Astrocyte of the cerebellum (primary cell): Measurements from ENCODE around the gene NFE2.
A peak's percentile ranks its signal among the peaks of the same experiment; 100 is the strongest.
"Not testable (repeated sequence)": the region's sequence is repeated elsewhere in the genome, so short reads cannot be mapped to it uniquely, and the experiment has no call there.

Source experiments
- DNase-seq: peaks from one replicate; pipeline ENCODE4 v3.0.0-alpha.2; 2011; ENCODE audit warnings: low read depth
- H3K4me3 ChIP-seq: 2 replicates; pipeline ENCODE4 v1.5.1; 2011; ENCODE audit warnings: mild to moderate bottlenecking, low read depth, low read length, moderate library complexity
- in situ Hi-C: cut with HindIII; loops from 2 replicates; pipeline ENCODE4 v1.10.0; 2017; ENCODE audit warnings: low sequenced_read_pairs
- TF ChIP-seq, protein P1 (sequence below): IDR thresholded peaks from 2 replicates; pipeline ENCODE4 v1.5.1; 2012; ENCODE audit warnings: low read length, low read depth, moderate library complexity, mild to moderate bottlenecking; ENCODE audit errors: missing control alignments

The NFE2 gene

GRCh38 chr12:54287261-54288157 is 13.3 kb downstream of the NFE2 start:
- no peak overlapping the region for H3K4me3 ChIP-seq
- in situ Hi-C loops = no loop called here
- DNase-seq = no peak
- TF ChIP-seq, protein P1, sequence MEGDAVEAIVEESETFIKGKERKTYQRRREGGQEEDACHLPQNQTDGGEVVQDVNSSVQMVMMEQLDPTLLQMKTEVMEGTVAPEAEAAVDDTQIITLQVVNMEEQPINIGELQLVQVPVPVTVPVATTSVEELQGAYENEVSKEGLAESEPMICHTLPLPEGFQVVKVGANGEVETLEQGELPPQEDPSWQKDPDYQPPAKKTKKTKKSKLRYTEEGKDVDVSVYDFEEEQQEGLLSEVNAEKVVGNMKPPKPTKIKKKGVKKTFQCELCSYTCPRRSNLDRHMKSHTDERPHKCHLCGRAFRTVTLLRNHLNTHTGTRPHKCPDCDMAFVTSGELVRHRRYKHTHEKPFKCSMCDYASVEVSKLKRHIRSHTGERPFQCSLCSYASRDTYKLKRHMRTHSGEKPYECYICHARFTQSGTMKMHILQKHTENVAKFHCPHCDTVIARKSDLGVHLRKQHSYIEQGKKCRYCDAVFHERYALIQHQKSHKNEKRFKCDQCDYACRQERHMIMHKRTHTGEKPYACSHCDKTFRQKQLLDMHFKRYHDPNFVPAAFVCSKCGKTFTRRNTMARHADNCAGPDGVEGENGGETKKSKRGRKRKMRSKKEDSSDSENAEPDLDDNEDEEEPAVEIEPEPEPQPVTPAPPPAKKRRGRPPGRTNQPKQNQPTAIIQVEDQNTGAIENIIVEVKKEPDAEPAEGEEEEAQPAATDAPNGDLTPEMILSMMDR = no peak

DNA sequence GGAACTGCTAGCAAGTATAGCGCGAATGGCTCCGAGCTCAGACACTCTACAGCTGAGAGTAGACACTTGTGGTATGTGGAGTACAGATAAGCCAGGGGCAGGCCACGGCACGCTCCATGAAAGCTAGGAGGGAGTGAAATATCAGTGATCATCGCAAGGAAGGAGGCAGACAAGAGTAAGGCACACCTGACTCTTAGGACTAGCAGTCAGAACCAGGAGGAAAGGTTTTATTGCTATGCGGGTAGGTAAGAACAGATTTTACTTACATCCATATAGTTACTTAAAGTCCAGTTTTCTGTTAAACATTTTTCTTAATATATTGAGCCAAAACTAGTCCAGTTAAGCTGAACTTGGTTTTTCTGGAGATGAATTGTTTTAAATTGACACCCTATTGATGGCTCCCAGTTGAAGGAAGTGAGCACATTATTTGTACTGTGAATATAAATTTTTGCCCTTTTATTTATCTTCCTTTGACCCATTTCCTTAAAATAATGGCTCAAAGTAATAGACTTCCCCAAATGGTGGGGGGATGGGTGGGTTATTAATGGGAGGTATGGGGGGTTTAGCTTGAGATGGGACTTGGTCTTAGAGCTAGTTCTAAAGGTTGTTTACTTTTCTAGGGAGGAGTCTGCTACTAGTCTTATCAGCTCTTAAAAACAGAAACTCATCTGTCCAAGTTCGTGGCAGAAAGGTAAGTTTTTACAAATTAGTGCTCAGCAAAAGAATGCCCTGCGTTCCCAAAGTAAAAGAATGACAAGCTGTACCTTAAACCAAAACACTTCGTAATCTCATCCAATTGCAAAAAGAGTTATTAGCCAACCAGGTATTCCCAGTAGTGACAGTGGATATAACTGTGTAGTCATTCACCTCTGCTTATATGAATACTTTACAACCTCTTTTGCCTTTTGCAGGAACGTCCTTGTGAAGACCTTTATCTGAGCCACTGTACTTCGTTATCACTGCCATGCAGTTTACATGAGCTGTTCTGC is 14.5 kb downstream of the NFE2 start:
- H3K4me3 ChIP-seq = no peak overlapping the region
- TF ChIP-seq, protein P1 = no peak
- DNase-seq = no peak
- in situ Hi-C loops = no loop called here

- TF ChIP-seq, protein P1 = peak; percentile 12
- H3K4me3 ChIP-seq = peak overlapping the region; percentile 20
- in situ Hi-C loops = no loop called here
- DNase-seq = no peak
Measured at GRCh38 chr12:54285150-54286041, 15.4 kb downstream of the NFE2 start.

GRCh38 chr12:54284070-54284780 is 16.6 kb downstream of the NFE2 start:
- DNase-seq, in situ Hi-C loops: not testable (repeated sequence)
- peak overlapping the region; percentile 95 for H3K4me3 ChIP-seq

DNA sequence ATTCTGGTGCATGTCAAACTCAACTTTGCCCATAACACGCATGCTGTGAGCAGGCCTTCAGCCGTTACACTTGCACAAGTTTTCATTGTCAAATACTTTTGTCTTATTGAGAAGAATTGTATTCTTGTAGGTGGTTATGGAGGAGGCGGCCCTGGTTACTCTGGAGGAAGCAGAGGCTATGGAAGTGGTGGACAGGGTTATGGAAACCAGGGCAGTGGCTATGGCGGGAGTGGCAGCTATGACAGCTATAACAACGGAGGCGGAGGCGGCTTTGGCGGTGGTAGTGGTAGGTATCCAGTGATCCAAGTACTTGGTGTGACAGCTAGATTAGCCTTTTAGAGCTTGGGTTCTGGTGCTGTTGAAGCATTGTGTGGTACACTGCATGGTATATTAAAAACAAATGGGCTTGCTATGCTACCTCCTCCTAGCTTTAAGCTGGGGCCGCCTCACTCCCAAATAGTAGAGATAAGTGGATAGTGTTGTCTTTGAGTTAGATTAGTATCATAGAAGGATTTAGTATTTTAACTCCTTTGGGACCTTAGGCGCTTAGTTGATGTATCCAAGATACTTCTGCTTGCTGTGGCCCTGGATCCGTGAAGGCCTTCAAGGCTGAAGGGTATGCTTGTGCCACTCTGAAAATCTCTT is 17.7 kb downstream of the NFE2 start:
- H3K4me3 ChIP-seq = peak overlapping the region; percentile 95
- TF ChIP-seq, protein P1 = no peak
- no peak for DNase-seq
- in situ Hi-C loops = no loop called here

GRCh38 chr12:54281694-54282093 is 19.1 kb downstream of the NFE2 start:
- DNase-seq, in situ Hi-C loops: not testable (repeated sequence)
- peak overlapping the region; percentile 95 for H3K4me3 ChIP-seq

DNA sequence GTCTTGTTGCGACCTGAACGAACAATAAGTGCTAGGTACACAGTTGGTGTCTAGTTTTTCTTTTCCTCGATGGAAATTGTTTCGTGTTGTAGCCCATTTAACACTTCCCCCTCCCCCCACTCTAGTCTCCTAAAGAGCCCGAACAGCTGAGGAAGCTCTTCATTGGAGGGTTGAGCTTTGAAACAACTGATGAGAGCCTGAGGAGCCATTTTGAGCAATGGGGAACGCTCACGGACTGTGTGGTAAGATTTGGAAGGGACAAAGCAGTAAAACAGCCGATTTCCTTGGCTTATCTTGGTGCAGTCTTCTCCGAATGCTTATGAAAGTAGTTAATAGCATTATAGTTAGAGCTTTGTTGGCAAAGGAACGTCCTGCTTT is 19.6 kb downstream of the NFE2 start:
- in situ Hi-C loops, DNase-seq: not testable (repeated sequence)
- H3K4me3 ChIP-seq = peak overlapping the region; percentile 95
